PC-3 (cell line): Measurements from ENCODE around the gene NFU1. TPM values are rescaled to one million over a fixed set of nuclear protein-coding genes. Genes with fewer than 3 reads are reported as not detected.

Experiments used
- ATAC-seq: fragments of 200-7000 bp; cut with Tn5 transposase; 2 replicates; pipeline ENCODE4 v1.9.1; 2020; ENCODE audit warnings: mild to moderate bottlenecking, moderate library complexity
- BruUV-seq: library from RNA; stranded (reverse); fragments of 400-500 nt; replicated peaks from 2 replicates; lab custom pipeline; 2021; lab: Mats Ljungman, UMichigan
- CTCF ChIA-PET: fragments of 300-600 bp; sonication (Branson Sonifier 250); formaldehyde crosslinking; loops from one replicate; lab custom pipeline; 2022; ENCODE audit warnings: antibody characterized with exemption; lab: Charles Lee
- POLR2A ChIA-PET: fragments of 300-600 bp; sonication (Branson Sonifier 250); formaldehyde crosslinking; loops from one replicate; lab custom pipeline; 2022; ENCODE audit warnings: antibody characterized with exemption; ENCODE audit not compliant: unreplicated experiment; lab: Charles Lee
- DNase-seq: peaks from one replicate; pipeline ENCODE4 v3.0.0-alpha.2; 2015
- H2AFZ ChIP-seq: fragments of 300-600 bp; sonication (generic); 2 replicates; pipeline ENCODE4 v1.6.0; 2016; ENCODE audit warnings: antibody characterized with exemption, low read length
- H3F3A ChIP-seq: fragments of 300-600 bp; sonication (generic); one replicate; pipeline ENCODE4 v1.6.0; 2017; ENCODE audit warnings: antibody characterized with exemption, low read length, control low read depth, mild to moderate bottlenecking; ENCODE audit not compliant: unreplicated experiment
- H3K27ac ChIP-seq: fragments of 300-600 bp; sonication (generic); 2 replicates; pipeline ENCODE4 v1.5.1; 2016; ENCODE audit warnings: mild to moderate bottlenecking, low read length
- H3K27me3 ChIP-seq: fragments of 300-600 bp; sonication (generic); 2 replicates; pipeline ENCODE4 v1.6.1; 2016; ENCODE audit warnings: low read length, mixed read lengths
- H3K36me3 ChIP-seq: fragments of 300-600 bp; sonication (generic); 2 replicates; pipeline ENCODE4 v1.6.1; 2016; ENCODE audit warnings: low read depth, mixed run types, low read length, mixed read lengths
- H3K4me1 ChIP-seq: fragments of 300-600 bp; sonication (generic); 2 replicates; pipeline ENCODE4 v1.5.1; 2016; ENCODE audit warnings: low read length; ENCODE audit not compliant: insufficient read depth
- H3K4me2 ChIP-seq: fragments of 300-600 bp; sonication (generic); 2 replicates; pipeline ENCODE4 v1.6.0; 2016; ENCODE audit warnings: low read length
- H3K4me3 ChIP-seq: fragments of 300-600 bp; sonication (generic); 2 replicates; pipeline ENCODE4 v1.5.1; 2016; ENCODE audit warnings: mild to moderate bottlenecking, low read length, mixed read lengths
- H3K79me2 ChIP-seq: fragments of 300-600 bp; sonication (generic); 2 replicates; pipeline ENCODE4 v1.6.1; 2017; ENCODE audit warnings: low read length, mixed read lengths
- H3K9ac ChIP-seq: fragments of 300-600 bp; sonication (generic); 2 replicates; pipeline ENCODE4 v1.6.0; 2016; ENCODE audit warnings: mild to moderate bottlenecking, low read length
- H3K9me2 ChIP-seq: fragments of 300-600 bp; sonication (generic); replicated peaks from 2 replicates; pipeline ENCODE4 v1.6.1; 2016; ENCODE audit warnings: mixed run types, low read length, mixed read lengths
- H3K9me3 ChIP-seq: fragments of 300-600 bp; sonication (generic); 2 replicates; pipeline ENCODE4 v1.6.1; 2016; ENCODE audit warnings: low read length, mixed read lengths
- H4K20me1 ChIP-seq: fragments of 300-600 bp; sonication (generic); 2 replicates; pipeline ENCODE4 v1.6.1; 2016; ENCODE audit warnings: low read length, mixed read lengths
- CTCF ChIP-seq: fragments of 300-600 bp; sonication (generic); conservative IDR thresholded peaks from 2 replicates; pipeline ENCODE4 v1.5.1; 2017; ENCODE audit warnings: antibody characterized with exemption, low read depth, mild to moderate bottlenecking, low read length
- EZH2 ChIP-seq: fragments of 300-600 bp; sonication (generic); IDR thresholded peaks from one replicate; pipeline ENCODE4 v1.6.1; 2017; ENCODE audit warnings: antibody characterized with exemption, mild to moderate bottlenecking, low read length; ENCODE audit not compliant: unreplicated experiment
- EZH2phosphoT487 ChIP-seq: fragments of 300-600 bp; sonication (generic); IDR thresholded peaks from 2 replicates; pipeline ENCODE4 v1.6.1; 2018; ENCODE audit warnings: mild to moderate bottlenecking, antibody characterized with exemption, low read length, borderline replicate concordance
- intact Hi-C: fragments of 100-400 bp; cut with micrococcal nuclease; formaldehyde crosslinking; loops from 2 replicates; pipeline ENCODE4 v1.9.0; 2023
- total RNA-seq: library from RNA; depleted of rRNA; stranded (reverse); fragments of >200 nt; gene quantifications from 2 replicates; pipeline ENCODE4 v1.2.3, GENCODE V29; 2014

Gene NFU1
- total RNA-seq, 1 experiment from 2014 or later: 45.6 TPM

DNA sequence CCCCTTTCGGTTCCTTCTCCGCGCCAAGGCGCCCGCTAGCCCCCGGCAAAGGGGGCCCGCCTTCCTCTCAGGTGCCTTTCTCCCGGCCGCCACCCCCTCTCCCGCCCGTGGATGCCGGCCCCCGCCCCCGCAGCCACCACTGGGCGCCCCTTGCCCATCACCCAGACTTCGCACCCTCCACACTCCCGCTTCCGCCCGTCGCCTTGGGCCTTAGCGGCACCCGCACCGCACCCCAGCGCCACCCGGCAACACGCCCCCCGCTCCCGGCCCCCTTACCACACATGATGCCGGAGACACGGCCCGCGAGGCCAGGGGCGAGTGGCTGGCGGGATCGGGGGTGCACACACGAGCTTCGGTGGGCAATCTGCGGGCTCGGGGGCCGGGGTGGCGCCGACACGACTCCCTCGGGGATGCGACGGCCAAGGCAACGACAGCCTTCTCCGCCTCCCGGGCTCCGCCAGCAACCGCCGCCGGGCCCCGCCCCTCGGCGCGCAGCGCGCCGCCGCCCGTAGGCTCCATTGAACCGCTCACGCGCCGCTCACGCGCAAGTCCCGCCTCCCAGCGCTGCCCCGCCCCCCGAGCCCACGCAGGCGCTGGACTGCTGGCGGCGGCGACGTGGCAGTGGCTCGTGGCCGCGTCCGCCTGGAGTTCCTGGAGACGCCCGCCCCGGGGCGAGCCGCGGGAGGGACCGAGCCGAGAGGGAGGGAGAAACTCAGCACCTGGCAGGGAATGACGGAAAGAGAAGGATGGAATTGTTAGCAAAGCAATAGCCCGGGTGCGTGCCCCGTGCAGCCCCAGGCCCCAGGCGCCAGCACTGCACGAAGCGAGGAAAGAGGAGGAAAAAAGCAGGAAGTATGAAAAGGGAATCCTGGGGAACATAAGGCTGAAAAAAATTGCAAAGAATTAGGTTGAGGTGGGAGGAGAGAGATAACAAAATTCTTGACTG, 50.2 kb downstream of the NFU1 start, which contains the start of gene GFPT1:
TSS of gene GFPT1 (minus strand) at position 439 of the 946 bp plus-strand sequence. CDS start at position 283, 156 bp downstream.
- no TSS peak for BruUV-seq
- ChIA-PET CTCF (no interaction called here), POLR2A (no interaction called here)
- no peak for TF ChIP-seq EZH2
- no peak for TF ChIP-seq CTCF
- peak; percentile 88 for TF ChIP-seq EZH2phosphoT487
- peak; percentile 96 for ATAC-seq
- H3K27ac ChIP-seq: peak within 1 kb of the TSS; percentile 30
- no peaks in the 10 kb centered on the region for H3K9me3 ChIP-seq
- peaks cover 49% of the 10 kb centered on the region for H3K79me2 ChIP-seq
- no peaks in the 10 kb centered on the region for H4K20me1 ChIP-seq
- H3K4me3 ChIP-seq: peak within 1 kb of the TSS; percentile 89
- peak within 1 kb of the TSS; percentile 71 for H3K9ac ChIP-seq
- H3K4me2 ChIP-seq: peak within 1 kb of the TSS; percentile 90
- H3K4me1 ChIP-seq: peaks cover 25% of the 10 kb centered on the region
- peak; percentile 96 for DNase-seq
- peak within 1 kb of the TSS; percentile 84 for H2AFZ ChIP-seq
- H3K36me3 ChIP-seq: 0 out of 2 replicates have a peak, but pooled peaks cover 3% of the 10 kb centered on the region
- H3F3A ChIP-seq: no peaks in the 10 kb centered on the region
- intact Hi-C loops: loop anchor here (2.0 to 10.0 kb wide), 2 partner anchors 50 to 98 kb away; partner anchors contain the start of gene NFU1
- no peaks in the 10 kb centered on the region for H3K9me2 ChIP-seq
- H3K27me3 ChIP-seq: no peaks in the 10 kb centered on the region

GRCh38 chr2:69386360-69386759, 50.9 kb downstream of the NFU1 start:
- H3K9me3 ChIP-seq: no peaks in the 10 kb centered on the region
- ChIA-PET CTCF (no interaction called here), POLR2A (no interaction called here)
- H3K27ac ChIP-seq: no peak overlapping the region
- TF ChIP-seq EZH2phosphoT487 (no peak), EZH2 (no peak), CTCF (no peak)
- H3K4me2 ChIP-seq: peak overlapping the region; percentile 90
- intact Hi-C loops: loop anchor here (2.0 to 10.0 kb wide), 2 partner anchors 50 to 98 kb away; partner anchors contain the start of gene NFU1
- H3K9me2 ChIP-seq: no peaks in the 10 kb centered on the region
- no peaks in the 10 kb centered on the region for H4K20me1 ChIP-seq
- no peaks in the 10 kb centered on the region for H3F3A ChIP-seq
- H3K79me2 ChIP-seq: peaks cover 56% of the 10 kb centered on the region
- DNase-seq (no peak), ATAC-seq (no peak)
- H2AFZ ChIP-seq: peak overlapping the region; percentile 78
- H3K4me1 ChIP-seq: peaks cover 33% of the 10 kb centered on the region
- H3K36me3 ChIP-seq: 0 out of 2 replicates have a peak, but pooled peaks cover 5% of the 10 kb centered on the region
- H3K4me3 ChIP-seq: peak overlapping the region; percentile 89
- TSS peak; percentile 59 for BruUV-seq
- H3K27me3 ChIP-seq: no peaks in the 10 kb centered on the region
- H3K9ac ChIP-seq: peak overlapping the region; percentile 71
